ENCODE data around the gene TMEM134.

DNA sequence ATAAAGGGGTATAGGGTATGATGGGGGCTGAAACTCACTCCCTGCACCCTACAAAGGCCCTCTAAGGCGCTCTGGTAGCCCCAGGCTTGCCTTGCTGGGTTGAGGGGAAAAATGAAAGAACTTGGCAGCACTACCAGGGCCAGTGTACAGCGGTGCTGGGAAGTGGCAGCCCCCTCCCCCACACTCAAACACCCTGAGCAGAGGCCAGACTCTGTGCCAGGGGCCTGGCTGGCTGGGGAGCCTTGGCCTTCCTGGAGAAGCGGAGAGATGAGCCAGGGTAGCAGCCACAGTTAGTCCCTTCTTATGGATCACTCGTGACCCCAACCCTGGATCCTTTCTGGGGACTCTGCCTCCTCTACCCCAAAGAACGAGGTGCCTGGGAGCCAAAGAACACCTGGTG is 2.7 kb downstream of the TMEM134 start:
- no peak for TF ChIP-seq POLR2AphosphoS5 (IDR thresholded peaks at IDR 0.05; ENCODE audit: low read depth, low read length)
- TF ChIP-seq REST (IDR thresholded peaks at IDR 0.05; ENCODE audit: insufficient read depth in 1 of 2, low read depth in 2 of 2, low read length in 2 of 2): no peak
- no peak for TF ChIP-seq SIN3A (IDR thresholded peaks at IDR 0.05; ENCODE audit: borderline replicate concordance, insufficient read depth, low read length)
